GM21825 (cell line): Measurements from ENCODE around the gene PRPF4.
"Not testable (repeated sequence)": the region's sequence is repeated elsewhere in the genome, so short reads cannot be mapped to it uniquely, and the experiment has no call there.

ENCODE experiments used
- ATAC-seq: cut with Tn5 transposase; IDR thresholded peaks from one replicate; pipeline ENCODE4 v1.9.1; 2021; ENCODE audit warnings: mild to moderate bottlenecking, moderate library complexity; ENCODE audit not compliant: unreplicated experiment

The PRPF4 gene

DNA sequence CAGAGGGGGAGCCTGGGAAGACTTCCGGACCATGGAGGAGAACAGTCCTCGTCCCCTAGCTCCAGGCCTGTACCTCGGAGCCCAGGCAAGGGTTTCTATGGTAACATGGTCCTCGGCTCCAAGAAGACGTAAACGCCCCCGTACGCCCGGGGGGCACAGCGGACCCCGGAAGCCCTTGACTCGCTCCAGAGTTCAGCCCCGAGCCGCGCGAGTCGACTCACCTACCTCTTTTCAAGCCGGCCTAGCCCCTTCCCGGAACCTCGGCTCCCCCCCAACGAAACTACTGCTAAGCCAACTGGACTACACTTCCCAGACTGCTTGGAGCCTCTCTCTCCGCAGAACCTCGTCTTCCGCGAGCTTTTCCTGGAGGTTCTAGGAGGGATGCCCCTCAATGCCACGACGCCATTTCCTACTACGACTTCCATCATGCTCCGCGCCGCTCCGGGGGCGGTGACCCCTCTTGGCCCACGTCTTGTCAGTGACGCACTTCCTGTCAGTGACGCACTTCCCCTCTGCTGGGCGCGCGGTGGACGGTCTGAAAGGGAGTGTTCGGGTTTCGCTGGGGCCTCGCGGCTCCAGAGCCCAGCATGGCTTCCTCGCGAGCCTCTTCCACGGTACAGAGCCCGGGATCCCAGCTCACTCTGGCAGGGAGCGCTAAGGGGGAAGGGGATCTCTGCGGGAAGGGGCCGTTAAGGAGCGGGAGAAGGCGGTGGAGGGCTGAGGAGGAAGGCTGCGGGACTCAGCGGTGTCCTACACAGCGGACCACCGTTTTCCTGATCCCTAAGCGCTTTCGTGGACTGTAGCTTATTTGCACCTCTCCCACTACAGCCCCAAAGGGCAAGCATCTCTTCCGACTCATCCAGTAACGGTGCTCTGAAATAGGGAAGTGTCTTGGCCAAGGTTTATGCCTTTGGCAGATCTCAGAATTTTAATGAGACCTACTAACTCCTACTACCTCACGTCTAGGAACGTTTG is at the start of gene PRPF4, which contains the start of gene CDC26:
TSS of gene PRPF4 (plus strand) at position 502 of the 975 bp plus-strand sequence. CDS start at position 588, 86 bp downstream.
TSS of gene CDC26 (minus strand) at position 416 of the 975 bp plus-strand sequence. CDS start 3,065 bp downstream, outside the sequence.
- ATAC-seq: peak; percentile 97

DNA sequence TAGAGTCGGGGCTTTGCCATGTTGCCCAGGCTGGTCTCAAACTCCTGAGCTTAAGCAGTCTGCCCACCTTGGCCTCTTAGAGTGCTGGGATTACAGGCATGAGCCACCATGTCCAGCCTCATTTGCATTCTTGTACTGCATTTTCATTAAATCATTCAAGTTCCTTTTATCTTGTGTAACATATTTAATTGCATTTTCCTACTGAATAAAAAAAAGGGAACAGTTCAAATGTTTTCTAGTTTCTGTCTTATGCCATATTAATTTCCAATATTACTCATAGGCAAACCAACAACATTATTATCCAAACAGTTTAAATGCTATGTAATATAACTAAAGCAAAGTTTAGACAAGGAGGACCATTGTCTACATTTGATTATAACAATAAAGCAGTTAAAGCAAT is 48.0 kb upstream of the PRPF4 start:
- no peak for ATAC-seq

DNA sequence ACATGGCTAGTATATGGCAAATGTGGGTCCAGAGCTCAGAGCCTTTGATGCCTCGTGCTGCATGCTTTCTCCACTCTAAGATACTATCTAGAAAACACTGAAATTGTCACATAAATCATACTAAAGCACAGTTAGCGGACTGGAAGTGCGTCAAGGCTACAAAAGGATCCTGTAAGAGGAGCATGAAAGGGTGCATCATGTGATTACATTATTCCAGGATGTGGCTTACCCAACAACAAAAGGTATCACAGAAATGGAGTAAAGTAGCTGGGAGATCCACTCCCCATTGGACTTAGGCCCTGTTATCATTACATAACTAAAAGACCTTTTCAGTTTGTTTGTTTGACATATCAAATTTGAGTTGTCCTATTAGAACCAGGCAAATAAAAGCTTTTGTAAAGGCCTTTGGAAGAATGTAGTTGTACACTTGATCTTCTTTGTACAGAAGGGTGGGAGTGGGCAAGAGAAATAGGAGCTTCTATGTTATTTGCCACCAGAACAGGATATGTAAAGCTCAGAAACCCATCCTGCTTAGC is 47.3 kb upstream of the PRPF4 start:
- ATAC-seq: no peak

DNA sequence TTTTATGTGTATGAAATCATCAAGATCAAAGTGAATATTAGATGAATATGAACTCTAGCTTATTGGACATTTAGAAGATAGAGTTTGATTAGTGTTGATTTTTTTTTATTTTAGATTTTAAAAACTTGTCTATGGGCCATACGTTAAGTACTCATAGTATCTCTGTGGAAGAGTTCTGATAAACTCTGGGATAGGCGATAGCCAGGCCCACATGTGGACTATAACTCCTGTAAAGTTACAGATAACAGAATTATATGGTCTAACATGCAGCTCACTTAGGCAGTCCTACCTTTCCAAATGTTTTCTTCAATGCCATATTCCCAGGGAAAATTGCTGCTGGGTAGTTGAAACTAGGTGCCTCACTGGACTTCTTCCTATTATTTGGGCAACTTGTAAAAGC is 43.8 kb upstream of the PRPF4 start:
- ATAC-seq: no peak

DNA sequence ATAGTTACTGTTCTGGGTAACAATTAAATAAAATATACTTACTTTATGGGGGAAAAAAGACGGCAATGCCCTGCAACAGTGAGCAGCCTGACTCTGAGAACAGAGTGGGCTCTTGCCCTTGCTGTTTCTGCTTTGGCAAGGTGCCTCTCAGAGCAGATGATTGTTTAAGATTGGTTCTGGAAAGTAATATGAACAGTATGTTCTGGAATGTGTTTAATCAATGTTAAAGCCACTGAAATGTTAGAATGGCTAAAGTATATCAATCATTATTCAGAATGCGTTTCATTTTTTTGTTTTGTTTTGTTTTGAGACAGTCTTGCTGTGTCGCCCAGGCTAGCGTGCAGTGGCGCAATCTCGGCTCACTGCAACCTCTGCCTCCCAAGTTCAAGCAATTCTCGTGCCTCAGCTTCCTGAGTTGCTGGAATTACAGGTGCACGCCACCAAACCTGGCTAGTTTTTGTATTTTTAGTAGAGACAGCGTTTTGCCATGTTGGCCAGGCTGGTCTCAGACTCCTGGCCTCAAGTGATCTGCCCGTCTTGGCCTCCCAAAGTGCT is 39.7 kb upstream of the PRPF4 start:
- not testable (repeated sequence) for ATAC-seq

DNA sequence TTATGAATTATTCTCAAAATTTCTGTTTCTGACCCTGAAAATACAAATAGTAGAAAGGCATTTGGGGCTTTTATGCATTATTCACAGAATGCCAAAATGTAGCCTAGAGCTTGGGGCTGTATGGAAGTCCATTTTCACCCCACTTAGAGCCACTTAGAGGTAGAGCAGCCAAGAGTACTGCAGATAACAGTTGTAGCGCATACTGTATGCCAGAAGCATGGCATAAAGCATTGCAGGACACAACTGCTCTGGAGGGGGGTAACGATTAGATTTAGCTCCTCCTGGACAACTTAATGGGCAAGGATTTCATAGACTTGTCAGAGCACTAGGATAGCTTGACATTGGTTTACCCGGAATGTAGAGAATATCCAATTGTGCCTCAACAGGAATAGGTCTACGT is 38.4 kb upstream of the PRPF4 start:
- no peak for ATAC-seq

DNA sequence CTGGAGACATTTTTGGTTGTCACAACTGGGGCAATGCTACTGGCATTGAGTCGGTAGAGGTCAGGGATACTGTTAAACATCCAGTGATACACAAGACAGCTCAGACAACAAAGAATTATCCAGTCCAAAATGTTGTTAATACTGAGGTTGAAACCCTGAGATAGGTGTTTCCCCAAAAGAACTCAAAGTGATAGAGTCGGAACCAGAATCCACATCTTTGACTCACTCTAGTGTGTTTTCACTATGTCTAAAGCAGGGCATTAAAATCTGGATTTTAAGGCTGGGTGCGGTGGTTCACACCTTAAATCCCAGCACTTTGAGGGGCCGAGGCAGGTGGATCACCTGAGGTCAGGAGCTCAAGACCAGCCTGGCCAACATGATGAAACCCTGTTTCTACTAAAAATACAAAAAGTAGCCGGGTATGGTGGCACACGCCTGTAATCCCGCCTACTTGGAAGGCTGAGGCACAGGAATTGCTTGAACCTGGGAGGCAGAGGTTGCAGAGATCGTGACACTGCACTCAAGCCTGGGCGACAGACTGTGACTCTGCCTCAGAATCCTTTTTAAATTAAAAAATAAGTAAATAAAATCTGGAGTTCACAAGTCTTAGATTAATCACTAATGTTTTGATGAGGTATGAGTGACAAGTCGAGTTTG is 37.1 kb upstream of the PRPF4 start:
- no peak for ATAC-seq

DNA sequence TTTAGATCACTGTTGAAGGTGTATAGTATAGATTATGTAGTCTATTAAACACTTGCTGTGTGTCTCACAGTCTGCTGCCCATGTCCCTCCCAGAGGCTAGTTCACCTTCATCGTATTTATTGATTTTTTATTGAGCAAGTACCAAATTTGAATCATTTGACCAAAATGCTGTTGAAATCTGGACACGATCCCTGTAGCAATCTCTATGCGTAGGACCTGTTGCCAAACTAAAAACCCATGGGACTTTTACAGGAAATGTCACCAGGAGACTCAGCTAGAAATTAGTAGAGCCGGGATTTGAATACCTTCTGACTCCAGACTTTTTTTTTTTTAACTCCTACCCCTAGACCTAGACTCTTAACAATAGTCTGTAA is 36.6 kb upstream of the PRPF4 start:
- no peak for ATAC-seq

DNA sequence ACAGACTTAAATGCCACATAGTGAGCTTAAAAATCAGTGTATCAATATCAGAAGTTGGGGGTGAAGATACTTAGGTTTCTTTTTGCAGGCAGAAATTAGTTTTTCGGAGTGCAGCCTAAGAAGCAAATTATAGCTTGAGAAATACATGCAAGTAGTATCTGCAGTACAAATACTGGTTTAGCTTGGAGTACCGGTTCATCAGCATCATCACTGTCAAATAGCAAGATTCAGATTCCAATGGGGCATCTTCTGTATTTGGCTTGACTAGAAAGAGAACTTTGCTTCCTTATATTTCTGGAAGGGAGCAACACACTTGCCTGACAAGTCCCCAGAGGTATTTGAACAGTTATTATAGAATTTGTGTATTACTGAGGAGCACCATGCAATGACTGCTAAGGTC is 34.3 kb upstream of the PRPF4 start:
- no peak for ATAC-seq

DNA sequence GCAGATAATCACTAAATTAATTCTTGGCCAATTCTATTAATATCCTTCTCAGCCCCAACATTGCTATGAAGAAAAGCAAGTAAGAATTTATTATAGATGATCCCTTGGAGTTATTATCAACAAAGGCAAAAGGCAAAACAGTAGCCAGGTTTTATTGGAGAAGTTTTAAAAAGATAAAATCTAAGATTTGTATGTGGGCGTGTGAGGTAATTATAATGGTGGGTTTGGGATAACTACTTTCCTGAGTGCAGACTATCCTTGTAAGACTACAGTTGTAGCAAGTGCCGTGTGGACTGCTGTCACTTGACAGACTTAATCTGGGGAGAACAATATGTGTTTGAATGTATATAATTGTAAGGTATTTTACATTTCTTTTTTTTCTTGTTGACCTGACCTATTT is 30.9 kb upstream of the PRPF4 start:
- no peak for ATAC-seq

DNA sequence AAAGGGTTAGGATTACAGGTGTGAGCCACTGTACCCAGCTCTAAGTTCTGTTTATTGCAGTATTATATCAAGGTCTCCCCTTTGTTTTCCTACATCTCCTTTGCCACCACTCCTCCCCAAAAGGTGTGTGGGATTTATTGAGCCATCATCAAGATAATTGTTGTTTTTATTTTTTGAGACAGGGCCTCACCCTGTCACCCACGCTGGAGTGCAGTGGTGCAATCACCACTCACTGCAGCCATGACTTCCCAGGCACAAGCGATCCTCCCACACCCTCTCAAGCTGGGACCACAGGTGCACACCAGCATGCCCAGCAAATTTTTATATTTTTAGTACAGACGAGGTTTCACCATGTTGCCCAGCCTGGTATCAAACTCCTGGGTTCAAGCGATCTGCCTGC is 29.6 kb upstream of the PRPF4 start:
- no peak for ATAC-seq

DNA sequence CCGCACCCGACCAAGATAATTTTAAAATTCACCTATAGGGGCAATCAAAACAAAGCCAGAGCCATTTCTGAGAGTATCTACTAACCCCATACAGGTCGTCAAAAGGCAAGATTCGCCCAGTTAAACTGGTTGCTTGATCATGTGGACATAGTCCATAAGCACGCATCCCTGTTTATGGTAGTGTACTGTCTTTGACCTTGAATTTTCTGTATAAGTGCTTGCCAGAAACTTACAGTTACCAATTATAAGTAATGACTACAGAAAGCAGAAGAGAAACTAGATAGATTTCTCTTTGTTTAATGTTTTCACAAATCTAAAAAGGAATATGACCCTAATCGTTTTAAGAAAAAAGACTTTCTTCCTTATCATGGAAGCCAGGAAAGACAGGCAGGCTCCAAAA is 28.5 kb upstream of the PRPF4 start:
- ATAC-seq: no peak

DNA sequence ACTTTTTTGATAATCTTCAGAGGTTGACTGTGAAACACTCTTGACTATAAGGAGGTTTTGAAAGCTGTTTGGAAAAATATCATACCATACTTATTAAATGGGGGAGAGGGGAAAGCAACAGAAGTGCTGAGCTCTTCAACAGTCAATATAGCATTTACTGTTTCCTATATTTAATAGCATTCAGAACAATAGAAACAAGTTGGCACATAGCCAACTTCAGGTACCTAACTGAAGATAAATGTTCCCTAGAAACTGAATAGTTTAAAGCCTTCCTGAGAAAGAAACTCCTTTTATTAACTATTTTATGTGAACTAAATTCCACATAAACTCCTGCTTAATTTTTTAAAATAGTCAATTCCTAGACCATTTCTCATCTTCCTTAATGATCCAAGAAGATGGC is 27.8 kb upstream of the PRPF4 start:
- ATAC-seq: no peak

DNA sequence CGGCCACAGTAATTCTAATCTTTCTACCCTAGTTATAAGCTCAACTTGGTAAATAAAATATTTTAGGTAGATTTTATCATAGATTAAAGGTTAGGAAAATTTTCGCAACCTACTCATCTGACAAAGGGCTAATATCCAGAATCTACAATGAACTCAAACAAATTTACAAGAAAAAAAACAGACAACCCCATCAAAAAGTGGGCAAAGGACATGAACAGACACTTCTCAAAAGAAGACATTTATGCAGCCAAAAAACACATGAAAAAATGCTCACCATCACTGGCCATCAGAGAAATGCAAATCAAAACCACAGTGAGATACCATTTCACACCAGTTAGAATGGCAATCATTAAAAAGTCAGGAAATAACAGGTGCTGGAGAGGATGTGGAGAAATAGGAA is 25.8 kb upstream of the PRPF4 start:
- not testable (repeated sequence) for ATAC-seq

DNA sequence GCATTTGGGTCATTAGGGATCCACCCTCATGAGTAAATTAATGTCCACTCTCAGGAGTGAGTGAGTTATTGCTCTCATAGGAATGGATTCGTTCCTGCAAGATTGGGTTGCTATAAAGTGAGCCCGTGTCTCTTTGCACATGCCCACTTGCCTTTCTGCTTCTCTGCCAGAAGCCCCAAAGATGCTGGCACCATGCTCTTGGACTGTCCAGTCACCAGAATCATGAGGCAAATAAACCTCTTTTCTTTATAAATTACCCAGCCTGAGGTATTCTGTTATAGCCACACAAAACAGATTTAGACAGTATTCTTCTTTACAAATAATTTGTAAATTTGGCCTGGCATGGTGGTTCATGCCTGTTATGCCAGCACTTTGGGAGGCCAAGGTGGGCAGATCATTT is 24.7 kb upstream of the PRPF4 start:
- ATAC-seq: no peak

DNA sequence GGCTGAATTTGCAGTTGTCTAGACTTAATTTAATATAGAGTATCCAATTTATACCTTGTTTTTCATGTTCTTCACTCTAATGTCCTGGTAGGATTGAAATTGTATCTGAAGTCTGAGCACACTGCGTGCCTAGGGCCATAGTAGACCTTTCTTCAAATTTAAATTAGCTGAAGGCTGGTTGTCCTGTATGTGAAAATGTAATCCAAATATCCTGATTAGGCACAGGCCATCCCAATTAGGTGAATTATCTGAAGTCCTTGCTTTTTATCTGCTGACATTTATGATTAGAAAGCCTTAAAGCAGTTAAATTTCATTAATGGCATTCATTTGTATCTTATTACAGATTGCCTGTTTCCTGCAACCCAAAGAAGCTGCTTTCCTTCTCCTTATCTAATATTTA is 20.5 kb upstream of the PRPF4 start:
- no peak for ATAC-seq

DNA sequence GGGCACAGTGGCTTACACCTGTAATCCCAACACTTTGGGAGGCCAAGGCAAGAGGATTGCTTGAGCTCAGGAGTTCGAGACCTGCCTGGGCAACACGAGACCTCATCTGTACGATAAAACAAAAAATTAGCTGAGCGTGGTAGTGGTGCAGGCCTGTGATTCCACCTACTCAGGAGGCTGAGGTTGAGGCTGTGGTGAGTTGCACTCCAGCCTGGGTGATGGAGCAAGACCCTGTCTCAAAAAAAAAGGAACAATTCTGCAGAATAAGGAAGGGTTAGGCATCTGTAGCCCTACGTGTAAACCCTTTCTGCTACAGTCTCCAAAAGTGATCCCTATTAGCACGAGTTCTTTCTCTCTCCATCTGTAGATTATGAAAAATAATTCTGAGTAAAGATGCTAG is 20.0 kb upstream of the PRPF4 start:
- ATAC-seq: no peak

DNA sequence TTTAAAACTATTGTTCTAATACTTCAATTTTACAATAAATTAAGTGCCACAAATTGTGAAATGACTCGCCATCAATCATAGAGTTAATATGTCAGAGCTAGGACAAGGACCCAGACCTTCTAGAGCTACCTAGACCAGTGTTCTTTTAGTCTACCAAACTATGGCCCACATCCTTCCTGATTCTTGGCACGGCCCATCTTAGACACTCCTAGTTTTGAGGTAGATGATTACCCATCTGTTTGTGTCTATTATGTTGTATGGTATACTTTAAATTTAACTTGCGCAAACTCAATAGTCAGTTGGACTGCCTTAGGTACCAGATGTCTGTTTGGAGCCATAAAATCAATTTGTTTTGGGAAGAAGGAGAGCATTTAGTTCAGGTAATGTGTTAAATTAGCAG is 17.6 kb upstream of the PRPF4 start:
- no peak for ATAC-seq

DNA sequence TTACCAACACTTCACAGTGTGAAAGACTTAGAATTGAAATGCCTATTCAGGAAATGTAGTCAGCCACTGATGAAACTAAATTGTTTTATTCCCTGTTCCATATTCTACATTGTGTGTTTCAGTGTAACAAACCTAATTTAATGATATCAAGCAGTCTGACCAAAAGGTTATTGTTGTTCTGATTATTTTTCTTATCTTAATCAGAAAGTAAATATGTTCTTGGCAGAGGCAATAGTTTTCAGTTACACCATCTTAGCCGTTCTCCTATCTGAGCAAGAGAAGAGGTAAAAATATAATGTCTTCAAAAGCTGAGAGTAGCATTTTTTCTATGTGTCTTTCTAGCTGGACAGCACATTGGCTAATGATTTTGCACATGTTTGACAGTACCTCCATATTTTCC is 17.2 kb upstream of the PRPF4 start:
- no peak for ATAC-seq

DNA sequence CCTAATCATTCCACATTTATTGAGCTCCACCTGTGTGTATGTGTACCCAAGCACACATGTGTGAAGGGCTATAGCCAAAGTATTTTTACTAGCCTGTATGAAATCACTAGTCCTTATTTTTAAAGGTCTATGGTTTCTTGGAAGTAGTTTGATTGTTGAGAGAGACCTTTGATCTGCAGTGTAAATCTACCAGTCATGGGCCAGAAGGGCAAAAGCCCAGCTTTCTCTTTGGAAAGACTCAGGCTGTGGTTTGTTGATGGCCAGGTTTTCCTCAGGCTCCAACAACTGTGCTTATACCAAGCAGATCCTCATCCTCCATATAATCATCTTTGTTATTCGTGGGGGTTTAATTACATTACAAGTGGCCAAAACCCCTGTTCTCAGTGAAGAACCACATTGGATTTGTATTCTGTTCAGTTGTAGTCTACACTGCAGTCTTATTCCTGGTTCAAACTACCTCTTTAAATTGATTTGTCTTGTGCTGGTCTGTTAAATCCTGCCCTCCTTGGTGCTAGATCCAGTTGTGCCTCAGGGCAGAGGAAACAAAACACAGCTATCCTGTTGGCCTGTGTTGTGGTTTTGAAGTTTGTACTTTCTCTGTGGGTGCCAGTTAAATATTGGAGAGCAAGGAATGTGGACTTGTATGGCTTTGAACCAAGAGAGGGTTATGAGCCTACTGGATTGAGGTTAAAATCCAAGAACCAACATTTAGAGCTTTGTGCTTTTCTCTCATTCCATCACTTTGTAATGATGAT is 13.4 kb upstream of the PRPF4 start:
- ATAC-seq: no peak

DNA sequence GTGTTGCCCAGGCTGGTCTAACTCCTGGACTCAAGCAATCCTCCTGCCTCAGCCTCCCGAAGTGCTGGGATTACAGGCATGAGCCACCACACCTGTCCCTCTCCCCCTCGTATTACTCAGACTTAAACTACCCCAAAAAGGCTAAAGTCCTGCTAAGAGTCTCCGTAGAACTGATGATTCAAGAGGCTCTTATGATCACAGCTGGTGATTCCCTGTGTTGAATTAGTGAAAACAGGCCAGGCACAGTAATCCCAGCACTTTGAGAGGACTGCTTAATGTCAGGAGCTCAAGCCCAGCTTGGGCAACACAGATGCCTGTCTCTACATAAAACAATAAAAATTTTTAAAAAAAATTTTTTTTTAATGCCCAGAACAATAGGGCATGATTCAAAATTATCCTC is 9.3 kb upstream of the PRPF4 start:
- no peak for ATAC-seq
